HG02610 (cell line): ENCODE results near the gene PARPBP.
A peak's percentile ranks its signal among the peaks of the same experiment; 100 is the strongest.
"Not testable (repeated sequence)": the region's sequence is repeated elsewhere in the genome, so short reads cannot be mapped to it uniquely, and the experiment has no call there.

Experiments used
- ATAC-seq: cut with Tn5 transposase; IDR thresholded peaks from one replicate; pipeline ENCODE4 v1.9.1; 2021; ENCODE audit warnings: mild to moderate bottlenecking, moderate library complexity; ENCODE audit not compliant: unreplicated experiment

The PARPBP gene

DNA sequence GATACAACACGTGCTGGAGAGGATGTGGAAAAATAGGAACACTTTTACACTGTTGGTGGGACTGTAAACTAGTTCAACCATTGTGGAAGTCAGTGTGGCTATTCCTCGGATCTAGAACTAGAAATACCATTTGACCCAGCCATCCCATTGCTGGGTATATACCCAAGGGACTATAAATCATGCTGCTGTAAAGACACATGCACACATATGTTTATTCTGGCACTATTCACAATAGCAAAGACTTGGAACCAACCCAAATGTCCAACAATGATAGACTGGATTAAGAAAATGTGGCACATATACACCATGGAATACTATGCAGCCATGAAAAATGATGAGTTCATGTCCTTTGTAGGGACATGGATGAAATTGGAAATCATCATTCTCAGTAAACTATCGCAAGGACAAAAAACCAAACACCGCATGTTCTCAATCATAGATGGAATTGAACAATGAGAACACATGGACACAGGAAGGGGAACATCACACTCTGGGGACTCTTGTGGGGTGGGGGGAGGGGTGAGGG is 27.1 kb downstream of the PARPBP start:
- ATAC-seq = not testable (repeated sequence)

DNA sequence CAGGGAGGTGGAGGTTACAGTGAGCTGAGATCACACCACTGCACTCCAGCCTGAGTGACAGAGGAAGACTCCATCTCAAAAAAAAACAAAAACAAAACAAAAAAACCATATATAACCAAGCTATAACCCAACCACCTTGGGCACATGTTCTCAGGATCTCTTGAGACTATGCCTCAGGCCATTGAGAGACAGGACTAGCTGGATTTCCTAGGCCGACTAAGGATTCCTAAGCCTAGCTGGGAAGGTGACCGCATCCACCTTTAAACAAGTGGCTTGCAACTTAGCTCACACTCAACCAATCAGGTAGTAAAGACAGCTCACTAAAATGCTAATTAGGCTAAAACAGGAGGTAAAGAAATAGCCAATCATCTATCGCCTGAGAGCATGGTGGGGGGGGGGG is 35.2 kb downstream of the PARPBP start:
- ATAC-seq = not testable (repeated sequence)

DNA sequence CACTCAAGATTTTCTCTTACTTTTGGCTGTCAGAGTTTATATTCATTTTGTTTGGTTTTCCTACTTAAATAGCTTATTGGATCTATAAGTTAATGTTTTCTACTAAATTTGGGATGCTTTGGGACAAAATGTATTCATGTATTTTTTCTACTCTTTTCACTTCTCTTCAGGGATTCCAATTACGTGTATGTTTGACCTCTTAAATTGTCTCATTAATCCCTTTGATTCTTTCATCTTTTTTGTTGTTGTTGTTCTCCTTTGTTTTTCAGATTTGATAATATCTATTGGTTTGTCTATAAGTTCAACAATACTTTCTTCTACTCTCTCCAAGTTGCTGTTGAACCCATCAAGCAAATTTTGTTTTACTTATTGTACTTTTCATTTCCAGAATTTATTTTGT is 43.4 kb downstream of the PARPBP start:
- ATAC-seq = no peak

DNA sequence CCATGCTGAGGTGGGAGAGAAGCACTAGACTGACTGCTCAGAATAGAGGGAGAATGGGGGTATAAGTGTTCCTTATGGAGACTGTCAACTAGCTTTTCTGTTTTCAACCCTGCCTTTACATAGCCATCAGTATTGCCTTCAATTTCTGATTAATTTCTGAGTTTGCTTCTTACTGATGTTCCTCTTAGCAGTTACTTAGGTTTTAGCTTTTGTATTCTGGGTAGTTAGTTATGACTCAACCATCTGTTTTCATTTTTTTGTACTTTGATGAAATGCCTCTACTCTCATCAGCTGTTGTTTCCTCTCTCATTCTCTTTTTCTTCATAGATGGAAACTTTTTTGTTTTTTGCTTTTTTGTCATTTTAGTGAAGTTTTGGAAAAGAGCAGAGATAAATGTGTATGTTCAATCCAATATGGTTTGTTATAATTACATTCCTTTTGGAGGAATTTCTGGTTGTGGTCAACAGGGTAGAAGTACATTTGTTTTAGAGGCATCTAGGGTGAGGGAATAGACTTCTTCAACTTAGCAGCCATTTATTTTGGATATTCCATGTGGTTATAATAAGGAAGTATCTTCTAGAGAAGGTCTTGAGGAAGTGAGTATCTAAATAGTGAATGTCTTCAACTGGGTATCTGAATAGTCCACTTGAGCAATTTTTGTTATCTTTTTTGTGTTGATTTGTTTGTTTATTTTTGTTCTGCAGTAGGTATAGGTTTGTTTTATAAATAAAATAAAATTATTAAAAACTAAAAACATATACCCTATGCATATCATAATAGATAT is 48.0 kb downstream of the PARPBP start:
- ATAC-seq = peak; percentile 90

DNA sequence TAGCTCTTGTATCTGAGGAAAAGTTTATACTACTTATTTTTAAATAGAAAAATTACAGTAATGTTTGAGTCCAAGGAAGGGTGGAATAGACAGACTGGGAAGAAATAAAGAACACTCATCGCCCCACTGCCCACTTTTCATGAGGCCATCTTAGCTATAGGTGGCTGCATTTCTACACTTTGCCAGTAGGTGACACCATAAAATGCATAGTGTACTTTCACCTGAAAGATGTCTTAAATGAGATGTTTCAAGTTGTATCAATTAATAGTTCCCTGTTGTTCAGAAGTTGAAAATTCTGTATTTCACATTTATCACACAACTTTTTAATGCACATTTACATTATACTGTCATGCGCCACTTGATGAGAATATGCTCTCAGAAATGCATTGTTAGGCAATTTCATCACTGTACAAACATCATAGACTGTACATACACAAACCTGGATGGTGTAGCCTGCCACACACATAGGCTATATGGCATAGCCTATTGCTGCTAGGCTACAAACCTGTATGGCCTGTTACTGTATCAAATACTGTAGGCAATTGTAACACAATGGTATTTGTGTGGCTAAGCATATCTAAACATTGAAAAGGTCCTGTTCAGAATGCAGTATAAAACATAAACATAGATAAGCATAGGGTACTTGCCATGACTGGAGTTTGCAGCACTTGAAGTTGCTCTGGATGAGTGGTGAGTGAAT is 50.1 kb downstream of the PARPBP start:
- ATAC-seq = no peak

DNA sequence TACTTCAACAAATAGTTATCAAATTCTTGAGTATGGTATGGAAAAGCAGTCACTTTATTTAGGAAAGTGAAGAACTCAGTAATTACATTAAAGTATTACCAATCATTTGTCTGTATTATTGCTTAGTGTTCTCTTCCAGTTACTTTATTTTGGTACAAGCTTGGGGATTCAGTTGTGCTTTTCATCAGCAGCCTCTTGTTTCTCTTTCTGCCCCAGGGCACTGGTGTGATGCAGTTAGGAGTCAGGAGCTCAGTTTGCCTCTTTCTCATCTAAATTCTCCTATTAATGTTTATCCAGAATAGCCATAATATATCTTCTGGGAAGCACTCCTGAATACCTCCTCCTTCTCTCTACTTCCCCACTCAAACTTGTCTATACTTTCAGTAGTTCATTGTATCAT is 52.0 kb downstream of the PARPBP start:
- ATAC-seq = no peak

DNA sequence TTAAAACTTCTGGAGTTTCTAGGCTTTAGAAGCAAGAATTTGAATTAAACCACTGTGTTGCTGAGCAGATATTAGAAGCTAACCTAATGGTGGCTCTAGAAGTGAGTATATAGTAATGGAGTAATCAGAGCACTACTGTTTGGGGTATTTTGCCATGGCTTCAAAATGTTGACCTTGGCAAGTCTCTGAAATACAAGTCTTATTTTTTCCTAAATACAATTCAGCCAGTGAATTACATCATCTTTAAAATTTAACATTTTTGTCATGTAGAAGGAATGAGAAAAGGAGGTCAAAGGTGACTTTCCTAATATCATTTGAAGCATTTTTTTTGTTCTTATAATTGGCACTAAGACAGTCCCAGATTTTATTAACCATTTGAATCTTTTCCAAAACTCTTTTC is 52.5 kb downstream of the PARPBP start:
- ATAC-seq = no peak

DNA sequence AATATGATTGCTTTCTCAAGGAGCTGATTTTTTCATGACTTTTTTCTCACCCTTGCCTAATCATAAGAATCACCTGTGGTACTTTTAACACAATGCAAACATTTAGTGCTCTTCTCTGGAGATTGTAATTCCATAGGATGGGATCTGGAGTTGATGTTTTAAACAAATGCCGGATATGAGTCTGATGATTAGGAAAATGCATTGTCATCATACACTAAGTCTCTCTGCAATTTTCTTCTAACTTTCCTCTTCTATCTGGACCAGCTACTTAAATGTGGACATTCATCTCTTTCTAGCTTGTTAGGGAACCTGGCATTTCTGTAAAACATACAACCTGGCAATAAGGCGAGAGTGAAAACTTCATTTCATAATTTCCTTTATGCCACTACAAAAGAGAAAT is 54.1 kb downstream of the PARPBP start:
- ATAC-seq = no peak

DNA sequence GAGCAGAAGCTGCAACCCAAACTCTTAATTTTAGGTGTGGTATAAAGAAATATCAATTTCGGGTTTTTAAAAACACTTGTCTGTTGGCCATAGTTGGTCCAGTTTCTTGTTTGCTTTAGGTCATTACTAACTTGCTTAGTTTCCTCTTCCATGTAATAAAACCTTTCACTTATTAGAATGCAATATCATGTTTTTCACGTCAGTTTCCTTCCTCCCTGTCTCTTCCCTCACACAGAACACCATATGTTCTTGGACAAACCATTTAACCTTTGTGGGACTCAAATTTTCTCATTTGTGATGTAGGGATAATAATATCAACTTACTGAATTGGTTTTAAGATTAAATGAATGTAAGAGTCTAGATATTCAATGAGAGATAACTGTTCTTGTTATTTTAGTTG is 54.8 kb downstream of the PARPBP start:
- no peak for ATAC-seq

DNA sequence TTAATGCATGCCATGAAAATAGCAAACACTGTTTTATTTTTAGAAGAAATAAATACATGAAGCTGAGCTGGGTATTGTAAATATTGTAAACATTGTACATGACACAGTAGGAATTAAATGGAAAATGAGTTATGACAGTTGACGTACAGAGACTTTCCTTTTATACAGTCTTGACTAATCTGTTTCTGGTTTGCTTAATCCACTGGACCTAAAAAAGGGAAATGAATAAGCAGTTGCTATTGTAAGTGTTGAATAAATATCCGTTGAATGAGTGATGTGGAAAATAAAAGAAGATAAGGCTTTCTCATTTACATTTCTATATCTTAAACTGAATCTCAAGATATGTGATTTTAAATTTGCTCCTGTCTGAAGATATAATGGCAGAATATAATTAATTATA is 62.7 kb downstream of the PARPBP start:
- ATAC-seq = no peak

DNA sequence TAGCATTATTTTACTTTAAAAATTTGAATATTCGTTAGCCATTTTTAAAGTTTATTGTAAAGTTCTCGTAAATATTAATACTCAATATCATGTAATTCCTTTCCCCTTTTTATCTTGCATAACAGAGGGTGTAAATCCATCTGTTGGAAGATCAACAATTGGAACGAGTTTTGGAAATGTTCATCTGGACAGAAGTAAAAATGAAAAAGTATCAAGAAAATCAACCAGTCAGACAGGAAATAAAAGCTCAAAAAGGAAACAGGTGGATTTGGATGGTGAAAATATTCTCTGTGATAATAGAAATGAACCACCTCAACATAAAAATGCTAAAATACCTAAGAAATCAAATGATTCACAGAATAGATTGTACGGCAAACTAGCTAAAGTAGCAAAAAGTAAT is 75.8 kb downstream of the PARPBP start:
- ATAC-seq = no peak

DNA sequence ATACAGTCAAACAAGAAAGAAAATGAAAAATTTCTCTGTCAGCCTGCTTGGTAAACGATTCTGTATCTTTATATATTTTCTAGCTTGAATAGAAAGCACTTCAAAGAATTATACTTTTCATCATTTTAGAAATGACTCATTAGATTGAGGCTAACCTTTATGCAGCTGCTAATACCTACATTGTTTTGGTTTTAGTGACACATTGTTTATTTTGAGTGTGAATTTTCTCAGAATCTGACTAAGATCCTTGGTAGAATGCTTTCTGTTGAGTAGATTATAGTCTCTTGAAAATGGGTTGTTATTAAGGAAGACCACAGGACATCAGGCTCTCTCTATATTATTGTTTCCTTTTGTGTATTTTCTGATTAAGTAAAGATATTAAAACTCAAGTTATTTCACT is 77.8 kb downstream of the PARPBP start, which contains the start of gene PMCH:
Gene PMCH (minus strand): TSS at position 45 of the 400 bp plus-strand sequence. CDS start 63 bp downstream, outside the sequence.
- peak; percentile 83 for ATAC-seq

DNA sequence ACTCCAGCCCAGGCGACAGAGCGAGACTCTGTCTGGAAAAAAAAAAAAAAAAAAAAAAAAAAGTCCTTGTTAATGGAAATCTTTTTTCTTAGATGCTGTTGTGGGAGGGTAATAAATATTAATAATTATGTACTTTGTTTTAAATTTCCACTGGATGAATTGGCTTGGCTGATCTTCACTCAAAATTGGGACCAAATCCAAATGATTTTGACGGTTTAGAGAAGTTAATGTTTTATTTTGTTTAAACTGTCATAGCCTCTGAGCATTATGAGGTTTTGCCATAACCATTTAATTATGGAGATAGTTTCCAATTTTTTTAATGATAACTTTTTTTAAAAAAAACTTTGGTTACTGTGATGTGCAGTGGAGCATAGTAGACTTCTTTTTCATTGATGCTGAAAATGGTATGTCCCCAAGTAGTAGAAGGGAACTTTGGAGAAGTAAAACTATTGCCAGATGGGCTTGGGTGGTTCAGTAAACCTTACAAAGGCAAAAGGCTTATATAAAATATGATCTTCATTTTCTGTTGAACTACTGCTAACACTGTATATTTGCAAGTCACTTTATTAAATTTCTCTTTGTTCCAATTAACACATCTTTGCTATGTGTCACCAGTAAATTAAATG is 81.6 kb downstream of the PARPBP start:
- ATAC-seq = no peak

DNA sequence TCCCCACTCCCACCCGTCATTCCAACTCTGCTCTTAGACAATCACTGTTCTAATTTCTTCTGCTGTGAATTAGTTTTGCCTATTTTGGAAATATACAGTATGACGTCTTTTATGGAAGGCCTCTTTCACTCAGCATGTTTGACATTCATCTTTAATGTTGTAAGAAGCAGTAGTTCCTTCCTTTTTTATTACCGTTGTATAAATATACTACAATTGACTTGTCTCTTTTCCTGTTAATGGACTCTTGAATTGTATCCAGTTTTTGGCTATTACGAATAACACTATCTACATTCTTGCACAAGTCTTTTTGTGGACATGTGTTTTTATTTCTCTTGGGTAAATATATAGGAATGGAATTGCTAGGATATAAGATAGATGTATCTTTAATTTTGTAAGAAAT is 82.6 kb downstream of the PARPBP start:
- ATAC-seq = no peak

DNA sequence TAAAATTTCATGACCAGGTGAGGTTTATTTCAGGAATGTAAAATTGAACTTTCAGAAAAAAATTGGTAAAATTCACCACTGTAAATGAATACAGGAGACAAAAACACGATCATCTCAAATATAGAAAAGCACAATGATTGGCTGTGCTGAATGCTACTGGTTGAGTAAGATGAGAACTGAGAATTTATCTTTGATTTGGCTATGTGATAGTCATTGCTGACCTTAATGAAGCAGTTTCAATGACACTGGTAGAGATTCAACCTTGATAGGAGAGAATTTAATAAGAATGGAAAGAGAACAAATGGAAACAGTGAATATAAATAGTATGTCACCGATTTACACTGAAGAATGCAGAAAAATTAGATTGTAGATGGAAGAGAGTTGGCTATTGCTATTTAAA is 84.0 kb downstream of the PARPBP start:
- no peak for ATAC-seq

DNA sequence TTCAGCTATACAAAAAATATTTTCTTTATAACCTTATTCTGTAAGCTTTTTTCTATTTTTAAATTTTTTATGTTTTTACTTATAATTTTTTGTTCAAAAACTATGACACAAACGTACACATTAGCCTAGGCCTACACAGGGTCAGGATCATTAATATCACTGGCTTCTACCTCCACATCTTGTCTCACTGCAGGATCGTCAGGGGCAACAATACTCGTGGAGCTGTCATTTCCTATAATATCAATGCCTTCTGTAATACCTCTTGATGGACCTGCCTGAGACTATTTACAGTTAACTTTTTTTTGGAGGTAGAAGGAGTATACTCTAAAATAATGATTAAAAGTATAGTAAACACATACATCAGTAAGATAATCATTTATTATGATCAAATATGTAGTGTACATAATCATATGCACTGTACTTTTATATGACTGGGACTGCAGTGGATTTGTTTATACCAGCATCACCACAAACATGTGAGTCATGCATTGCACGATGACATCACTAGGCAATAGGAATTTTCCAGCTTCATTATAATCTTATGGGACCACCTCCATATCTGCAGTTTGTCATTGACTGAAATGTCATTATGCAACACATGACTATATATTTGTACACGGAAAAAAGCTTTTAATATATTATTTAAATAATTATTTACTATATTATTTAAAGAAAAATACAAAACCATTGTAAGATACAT is 96.2 kb downstream of the PARPBP start:
- ATAC-seq = no peak

DNA sequence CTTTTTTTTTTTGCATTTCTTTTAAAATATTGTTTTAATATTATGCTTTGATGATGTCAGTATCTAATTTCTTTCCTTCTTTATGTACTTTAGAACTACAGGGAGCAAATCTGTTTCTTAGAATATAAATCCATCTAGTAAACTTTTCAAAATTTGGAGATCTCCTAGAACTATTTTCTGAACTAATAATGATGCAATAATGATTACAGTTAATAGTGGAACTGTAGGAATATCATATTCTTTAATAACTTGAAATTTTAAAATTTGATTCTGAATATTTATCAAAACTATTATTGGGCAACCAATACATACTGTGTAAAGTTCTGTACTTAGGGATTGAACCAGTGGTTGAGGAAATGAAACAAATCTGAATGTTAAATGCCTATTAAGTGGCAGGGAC is 100.8 kb downstream of the PARPBP start:
- ATAC-seq = no peak

DNA sequence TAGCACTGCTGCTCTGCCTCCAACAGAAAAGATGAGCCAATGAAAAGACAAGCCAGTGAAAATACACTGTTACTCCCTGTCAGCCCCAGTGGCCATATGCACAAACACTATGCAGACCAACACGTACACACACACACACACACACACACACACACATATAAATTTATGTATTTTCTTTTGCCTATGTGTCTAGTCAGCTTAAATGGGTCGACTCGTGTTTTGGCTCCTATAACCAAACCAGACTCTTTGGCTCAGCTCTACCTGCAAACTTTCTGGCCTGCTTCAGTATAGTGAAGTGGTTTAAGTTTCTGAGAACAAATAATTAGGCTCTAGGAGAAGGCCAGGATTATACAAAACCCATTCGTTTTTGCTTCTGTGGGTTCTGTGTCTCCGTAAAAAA is 108.0 kb downstream of the PARPBP start:
- no peak for ATAC-seq

DNA sequence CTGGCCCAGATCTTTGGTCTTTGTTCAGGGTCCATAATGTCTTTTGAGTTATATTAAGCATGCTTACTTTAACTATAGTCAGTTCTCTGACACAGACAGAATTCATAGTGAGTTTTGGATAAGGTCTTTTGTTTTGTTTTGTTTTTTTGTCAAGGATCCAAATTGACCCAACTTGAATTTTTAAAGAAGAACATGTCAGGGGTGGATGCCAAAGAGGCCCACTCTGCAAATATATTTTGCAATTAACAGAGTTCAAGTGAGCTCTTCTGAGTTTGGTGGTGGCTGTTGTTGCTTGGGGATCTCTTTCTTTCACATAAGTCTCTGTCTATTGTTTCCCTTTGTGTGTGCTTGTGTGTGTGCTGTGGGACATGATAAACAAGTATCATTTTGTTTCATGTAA is 112.1 kb downstream of the PARPBP start:
- no peak for ATAC-seq

DNA sequence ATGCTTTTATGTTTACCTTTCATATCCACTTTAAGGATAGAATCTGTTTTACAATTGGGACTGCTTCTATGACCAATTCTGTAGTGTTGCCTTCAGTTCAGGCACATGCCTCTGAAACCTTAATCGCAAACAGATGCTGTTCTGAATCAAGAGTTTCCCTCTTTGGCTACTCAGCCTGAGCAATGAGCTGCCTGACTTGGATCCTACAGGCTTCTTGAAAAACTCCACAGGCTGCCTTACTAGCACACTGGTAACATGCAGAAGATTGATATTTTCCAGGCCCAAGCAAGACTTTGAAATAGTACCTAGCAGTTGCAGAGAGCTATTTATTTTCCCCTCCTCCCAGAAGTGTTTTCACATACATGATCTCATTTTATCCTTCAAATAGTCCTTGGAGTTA is 112.5 kb downstream of the PARPBP start:
- no peak for ATAC-seq

DNA sequence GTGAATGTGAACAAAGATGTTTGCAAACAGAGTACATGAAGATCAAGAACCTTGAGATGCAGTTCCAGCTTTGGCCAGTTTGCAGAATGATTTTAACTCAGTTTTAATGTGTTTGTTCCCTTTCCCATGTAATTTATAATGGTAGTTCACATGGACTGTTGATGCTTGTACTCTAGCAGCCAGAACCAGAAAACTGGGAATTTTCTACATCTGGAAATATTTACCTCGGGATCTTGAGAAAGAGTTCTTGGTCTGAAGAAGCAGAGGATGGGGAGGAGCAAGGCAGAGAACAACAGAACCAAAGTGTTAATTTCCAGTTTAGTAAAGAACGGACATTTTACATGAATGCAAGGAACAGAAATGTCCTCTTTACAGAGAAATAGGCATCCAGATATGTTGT is 114.6 kb downstream of the PARPBP start:
- no peak for ATAC-seq
